Astrocyte of the cerebellum (primary cell): Measurements from ENCODE around the gene LDLRAD2.
"Not testable (repeated sequence)": the region's sequence is repeated elsewhere in the genome, so short reads cannot be mapped to it uniquely, and the experiment has no call there.

Source experiments
- DNase-seq: peaks from one replicate; pipeline ENCODE4 v3.0.0-alpha.2; 2011; ENCODE audit warnings: low read depth
- H3K4me3 ChIP-seq: 2 replicates; pipeline ENCODE4 v1.5.1; 2011; ENCODE audit warnings: mild to moderate bottlenecking, low read depth, low read length, moderate library complexity
- CTCF ChIP-seq: IDR thresholded peaks from 2 replicates; pipeline ENCODE4 v1.5.1; 2012; ENCODE audit warnings: low read length, low read depth, moderate library complexity, mild to moderate bottlenecking; ENCODE audit errors: missing control alignments
- in situ Hi-C: cut with HindIII; loops from 2 replicates; pipeline ENCODE4 v1.10.0; 2017; ENCODE audit warnings: low sequenced_read_pairs

LDLRAD2 gene

GRCh38 chr1:21779613-21780521, 32.2 kb upstream of the LDLRAD2 start:
- in situ Hi-C loops = loop anchor here (5.0 kb wide), 1 partner anchor 72 kb away; no protein-coding TSS in a partner anchor
- TF ChIP-seq CTCF = no peak
- no peak for DNase-seq
- H3K4me3 ChIP-seq = no peak overlapping the region

- in situ Hi-C loops = loop anchor here (5.0 kb wide), 1 partner anchor 70 kb away; no protein-coding TSS in a partner anchor
- peak; percentile 31 for DNase-seq
- no peak for TF ChIP-seq CTCF
- H3K4me3 ChIP-seq = peak overlapping the region; percentile 52
Observed at GRCh38 chr1:21781815-21782348, 30.2 kb upstream of the LDLRAD2 start.

- TF ChIP-seq CTCF = peak; percentile 44
- peak; percentile 38 for DNase-seq
- H3K4me3 ChIP-seq = peak overlapping the region; percentile 52
- in situ Hi-C loops = loop anchor here (5.0 kb wide), 1 partner anchor 70 kb away; no protein-coding TSS in a partner anchor
Observed at GRCh38 chr1:21782349-21782867, 29.7 kb upstream of the LDLRAD2 start.

- TF ChIP-seq CTCF = no peak
- in situ Hi-C loops = loop anchor here (5.0 kb wide), 1 partner anchor 69 kb away; no protein-coding TSS in a partner anchor
- peak; percentile 93 for DNase-seq
- peak within 1 kb of the TSS; percentile 52 for H3K4me3 ChIP-seq
Observed at GRCh38 chr1:21782868-21783678, 29.0 kb upstream of the LDLRAD2 start, which contains the start of gene USP48. Gene USP48 (minus strand): TSS chr1:21783149. CDS start chr1:21782957, 192 bp downstream.

- no peak for TF ChIP-seq CTCF
- in situ Hi-C loops = loop anchor here (5.0 kb wide), 1 partner anchor 68 kb away; no protein-coding TSS in a partner anchor
- DNase-seq = peak; percentile 48
- H3K4me3 ChIP-seq = peak overlapping the region; percentile 52
Observed at GRCh38 chr1:21783679-21784603, 28.1 kb upstream of the LDLRAD2 start.

DNA sequence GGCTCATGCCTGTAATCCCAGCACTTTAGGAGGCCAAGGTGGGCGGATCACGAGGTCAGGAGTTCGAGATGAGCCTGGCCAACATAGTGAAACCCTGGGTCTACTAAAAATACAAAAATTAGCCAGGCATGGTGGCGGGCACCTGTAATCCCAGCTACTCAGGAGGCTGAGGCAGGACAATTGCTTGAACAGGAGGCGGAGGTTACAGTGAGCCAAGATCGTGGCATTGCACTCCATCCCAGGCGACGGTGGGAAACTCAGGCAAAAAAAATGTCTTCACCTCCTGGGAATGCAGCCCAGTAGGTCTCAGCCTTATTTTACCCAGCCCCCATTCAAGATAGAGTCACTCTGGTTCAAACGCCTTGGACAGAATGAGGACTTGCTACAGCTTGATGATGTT, 26.3 kb upstream of the LDLRAD2 start:
- H3K4me3 ChIP-seq, DNase-seq, in situ Hi-C loops: not testable (repeated sequence)
